Panc1 (cell line): ENCODE measurements around the gene DTNB. TPM values are rescaled to one million over a fixed set of nuclear protein-coding genes. Genes with fewer than 3 reads are reported as not detected.

Source experiments
- ATAC-seq: fragments of 200-7000 bp; cut with Tn5 transposase; 2 replicates; pipeline ENCODE4 v1.9.1; 2020; ENCODE audit warnings: mild to moderate bottlenecking, moderate library complexity
- BruUV-seq: library from RNA; stranded (reverse); fragments of 400-500 nt; replicated peaks from 2 replicates; lab custom pipeline; 2021; lab: Mats Ljungman, UMichigan
- CTCF ChIA-PET: fragments of 300-600 bp; sonication (Branson Sonifier 250); formaldehyde crosslinking; loops from one replicate; lab custom pipeline; 2022; ENCODE audit warnings: antibody characterized with exemption; lab: Charles Lee
- POLR2A ChIA-PET: fragments of 300-600 bp; sonication (Branson Sonifier 250); formaldehyde crosslinking; loops from one replicate; lab custom pipeline; 2022; ENCODE audit warnings: antibody characterized with exemption; lab: Charles Lee
- DNase-seq: peaks from one replicate; pipeline ENCODE4 v3.0.0-alpha.2; 2010; ENCODE audit warnings: low read depth, low spot score
- H3K27ac ChIP-seq: 2 replicates; pipeline ENCODE4 v1.5.1; 2011; ENCODE audit warnings: mild to moderate bottlenecking, low read length, inconsistent platforms
- H3K27me3 ChIP-seq: fragments of 200-500 bp; sonication (Bioruptor generic); 2 replicates; pipeline ENCODE4 v1.6.0; 2014; ENCODE audit warnings: low read length, inconsistent platforms; ENCODE audit not compliant: control insufficient read depth, insufficient read depth
- H3K36me3 ChIP-seq: fragments of 200-500 bp; sonication (Bioruptor generic); 2 replicates; pipeline ENCODE4 v1.5.1; 2014; ENCODE audit warnings: inconsistent platforms, mild to moderate bottlenecking, low read length, moderate library complexity; ENCODE audit not compliant: control insufficient read depth, insufficient read depth
- H3K4me1 ChIP-seq: 2 replicates; pipeline ENCODE4 v1.5.1; 2011; ENCODE audit warnings: inconsistent platforms, mild to moderate bottlenecking, low read length, moderate library complexity; ENCODE audit not compliant: control insufficient read depth, insufficient read depth
- H3K4me3 ChIP-seq, 2 experiments: 2 replicates each; pipeline ENCODE4 v1.5.1; 2011 to 2012; ENCODE audit warnings: low read depth in 2 of 2, low read length in 2 of 2, mild to moderate bottlenecking in 2 of 2, inconsistent platforms in 1 of 2, moderate library complexity in 1 of 2
- H3K9me3 ChIP-seq: fragments of 200-500 bp; sonication (Bioruptor generic); 2 replicates; pipeline ENCODE4 v1.5.1; 2014; ENCODE audit warnings: low read depth, mild to moderate bottlenecking, inconsistent platforms, low read length, moderate library complexity; ENCODE audit not compliant: control insufficient read depth, insufficient read depth
- CTCF ChIP-seq: fragments of 450-650 bp; IDR thresholded peaks from 2 replicates; pipeline ENCODE4 v1.5.1; 2017; ENCODE audit warnings: mild to moderate bottlenecking
- POLR2AphosphoS5 ChIP-seq: IDR thresholded peaks from 2 replicates; pipeline ENCODE4 v1.6.1; 2012; ENCODE audit warnings: mild to moderate bottlenecking, low read depth, low read length, moderate library complexity
- REST ChIP-seq, 2 experiments: IDR thresholded peaks; 2 replicates each; pipeline ENCODE4 v1.6.1; 2011 to 2012; ENCODE audit warnings: low read depth in 2 of 2, control low read depth in 1 of 2, low read length in 1 of 2, mild to moderate bottlenecking in 1 of 2, moderate library complexity in 1 of 2; ENCODE audit not compliant: insufficient read depth in 1 of 2
- SIN3A ChIP-seq: IDR thresholded peaks from 2 replicates; pipeline ENCODE4 v1.6.1; 2012; ENCODE audit warnings: low read depth, mild to moderate bottlenecking, low read length, moderate library complexity, borderline replicate concordance; ENCODE audit not compliant: insufficient read depth
- TCF7L2 ChIP-seq: IDR thresholded peaks from 2 replicates; pipeline ENCODE4 v1.6.1; 2011; ENCODE audit warnings: mild to moderate bottlenecking, low read depth, low read length, inconsistent platforms
- in situ Hi-C: cut with HindIII; loops from 2 replicates; pipeline ENCODE4 v1.10.0; 2016; ENCODE audit warnings: low sequenced_read_pairs, low pct_unique_long_range_greater_than_20kb
- intact Hi-C: fragments of 100-400 bp; cut with micrococcal nuclease; formaldehyde crosslinking; loops from one replicate; pipeline ENCODE4 v1.10.0; 2022; ENCODE audit not compliant: unreplicated experiment
- total RNA-seq: library from RNA; stranded (reverse); gene quantifications from one replicate; pipeline ENCODE4 v1.2.1, GENCODE V29; 2021; ENCODE audit not compliant: unreplicated experiment

DTNB gene
- total RNA-seq, 1 experiment from 2014 or later, result 37.8 TPM

- no peaks in the 10 kb centered on the region for H3K27me3 ChIP-seq
- POLR2A ChIA-PET, result no interaction called here
- BruUV-seq, result no TSS peak
- H3K4me1 ChIP-seq, result no peaks in the 10 kb centered on the region
- TF ChIP-seq SIN3A, result no peak
- CTCF ChIA-PET, result interaction anchor here (0.6 kb wide), 2 partner anchors 15 to 78 kb away, joined by 5 to 8 read pairs; no protein-coding TSS in a partner anchor
- H3K4me3 ChIP-seq, result no peak overlapping the region
- no peaks in the 10 kb centered on the region for H3K9me3 ChIP-seq
- H3K27ac ChIP-seq, result no peak overlapping the region
- H3K36me3 ChIP-seq, result no peaks in the 10 kb centered on the region
- intact Hi-C loops, result no loop called here
- in situ Hi-C loops, result no loop called here
- DNase-seq (no peak), ATAC-seq (no peak)
Measured at GRCh38 chr2:25685741-25686140, 12.4 kb upstream of the DTNB start.

- H3K9me3 ChIP-seq, result no peaks in the 10 kb centered on the region
- intact Hi-C loops, result no loop called here
- H3K4me1 ChIP-seq, result no peaks in the 10 kb centered on the region
- no peaks in the 10 kb centered on the region for H3K36me3 ChIP-seq
- TF ChIP-seq SIN3A (no peak), POLR2AphosphoS5 (no peak), REST (IDR thresholded peaks at IDR 0.05; ENCODE audit: insufficient read depth in 1 of 2, low read depth in 2 of 2, low read length in 1 of 2) (no peak), TCF7L2 (no peak), CTCF (no peak)
- no peaks in the 10 kb centered on the region for H3K27me3 ChIP-seq
- H3K27ac ChIP-seq, result no peak overlapping the region
- DNase-seq (no peak), ATAC-seq (no peak)
- ChIA-PET CTCF (no interaction called here), POLR2A (no interaction called here)
- H3K4me3 ChIP-seq, result no peak overlapping the region
- no TSS peak for BruUV-seq
- in situ Hi-C loops, result no loop called here
Measured at GRCh38 chr2:25684577-25685473, 11.4 kb upstream of the DTNB start.

- no peak for ATAC-seq
- Histone ChIP-seq H3K27me3 (no peaks in the 10 kb centered on the region), H3K4me3 (no peak overlapping the region), H3K27ac (no peak overlapping the region), H3K36me3 (no peaks in the 10 kb centered on the region), H3K9me3 (no peaks in the 10 kb centered on the region), H3K4me1 (no peaks in the 10 kb centered on the region)
- ChIA-PET POLR2A (no interaction called here), CTCF (no interaction called here)
- no peak for DNase-seq
- BruUV-seq, result no TSS peak
- TF ChIP-seq POLR2AphosphoS5 (no peak), REST (IDR thresholded peaks at IDR 0.05; ENCODE audit: insufficient read depth in 1 of 2, low read depth in 2 of 2, low read length in 1 of 2) (no peak), CTCF (no peak), SIN3A (no peak), TCF7L2 (no peak)
- intact Hi-C loops (no loop called here), in situ Hi-C loops (no loop called here)
Measured at GRCh38 chr2:25682082-25682481, 8.7 kb upstream of the DTNB start.
